ENCODE measurements around the gene PAPPA2. TPM values are rescaled to one million over a fixed set of nuclear protein-coding genes. Genes with fewer than 3 reads are reported as not detected.

The PAPPA2 gene
- total RNA-seq, 3 donors from 2014 or later = 1.2 to 3.9 (median 2.6) TPM

GRCh38 chr1:176531921-176532897 is 69.2 kb downstream of the PAPPA2 start:
- H3K27me3 ChIP-seq = no peaks in the 10 kb centered on the region
- H3K4me3 ChIP-seq = no peak overlapping the region
- intact Hi-C loops (cut with DNase I; ENCODE audit: low total_unique reads) = no loop called here
- no peaks in the 10 kb centered on the region for H3K36me3 ChIP-seq
- no peaks in the 10 kb centered on the region for H3K4me1 ChIP-seq
- no peak for DNase-seq (ENCODE audit: low spot score in 2 of 2)
- H3K9me3 ChIP-seq = no peaks in the 10 kb centered on the region
- TF ChIP-seq POLR2A (IDR thresholded peaks at IDR 0.05) (no peak), CTCF (IDR thresholded peaks at IDR 0.05) (no peak), POLR2AphosphoS5 (IDR thresholded peaks at IDR 0.05) (no peak)
- H3K27ac ChIP-seq = no peak overlapping the region

GRCh38 chr1:176533020-176533419 is 70.0 kb downstream of the PAPPA2 start:
- intact Hi-C loops (cut with DNase I; ENCODE audit: low total_unique reads) = no loop called here
- Histone ChIP-seq H3K36me3 (no peaks in the 10 kb centered on the region), H3K27ac (no peak overlapping the region), H3K27me3 (no peaks in the 10 kb centered on the region), H3K4me1 (no peaks in the 10 kb centered on the region), H3K9me3 (no peaks in the 10 kb centered on the region), H3K4me3 (no peak overlapping the region)
- DNase-seq (ENCODE audit: low spot score in 2 of 2) = no peak
- TF ChIP-seq POLR2AphosphoS5 (IDR thresholded peaks at IDR 0.05) = no peak
- no peak for TF ChIP-seq POLR2A (IDR thresholded peaks at IDR 0.05)

- intact Hi-C loops (cut with DNase I; ENCODE audit: low total_unique reads) = loop anchor here (5.0 kb wide), 1 partner anchor 1111 kb away; no protein-coding TSS in a partner anchor
- Histone ChIP-seq H3K4me3 (no peak overlapping the region), H3K27me3 (no peaks in the 10 kb centered on the region), H3K9me3 (no peaks in the 10 kb centered on the region), H3K4me1 (no peaks in the 10 kb centered on the region), H3K27ac (no peak overlapping the region), H3K36me3 (no peaks in the 10 kb centered on the region)
- no peak for DNase-seq (ENCODE audit: low spot score in 2 of 2)
- TF ChIP-seq POLR2AphosphoS5 (IDR thresholded peaks at IDR 0.05) = no peak
- TF ChIP-seq CTCF (IDR thresholded peaks at IDR 0.05) = no peak
- no peak for TF ChIP-seq POLR2A (IDR thresholded peaks at IDR 0.05)
Measured at GRCh38 chr1:176536588-176536987, 73.6 kb downstream of the PAPPA2 start.

GRCh38 chr1:176539018-176539417 is 76.0 kb downstream of the PAPPA2 start:
- Histone ChIP-seq H3K27me3 (no peaks in the 10 kb centered on the region), H3K9me3 (no peaks in the 10 kb centered on the region), H3K4me1 (no peaks in the 10 kb centered on the region), H3K36me3 (no peaks in the 10 kb centered on the region), H3K4me3 (no peak overlapping the region), H3K27ac (no peak overlapping the region)
- TF ChIP-seq POLR2AphosphoS5 (IDR thresholded peaks at IDR 0.05) (no peak), POLR2A (IDR thresholded peaks at IDR 0.05) (no peak)
- no peak for DNase-seq (ENCODE audit: low spot score in 2 of 2)
- intact Hi-C loops (cut with DNase I; ENCODE audit: low total_unique reads) = loop anchor here (5.0 kb wide), 1 partner anchor 1108 kb away; no protein-coding TSS in a partner anchor

GRCh38 chr1:176540428-176540827 is 77.5 kb downstream of the PAPPA2 start:
- H3K27ac ChIP-seq = no peak overlapping the region
- DNase-seq (ENCODE audit: low spot score in 2 of 2) = no peak
- no peak for TF ChIP-seq CTCF (IDR thresholded peaks at IDR 0.05)
- H3K27me3 ChIP-seq = no peaks in the 10 kb centered on the region
- H3K4me1 ChIP-seq = no peaks in the 10 kb centered on the region
- H3K9me3 ChIP-seq = no peaks in the 10 kb centered on the region
- no peaks in the 10 kb centered on the region for H3K36me3 ChIP-seq
- intact Hi-C loops (cut with DNase I; ENCODE audit: low total_unique reads) = no loop called here
- no peak overlapping the region for H3K4me3 ChIP-seq

GRCh38 chr1:176541663-176542062 is 78.7 kb downstream of the PAPPA2 start:
- no peaks in the 10 kb centered on the region for H3K4me1 ChIP-seq
- no peaks in the 10 kb centered on the region for H3K27me3 ChIP-seq
- intact Hi-C loops (cut with DNase I; ENCODE audit: low total_unique reads) = no loop called here
- no peak for DNase-seq (ENCODE audit: low spot score in 2 of 2)
- TF ChIP-seq POLR2AphosphoS5 (IDR thresholded peaks at IDR 0.05) (no peak), POLR2A (IDR thresholded peaks at IDR 0.05) (no peak), CTCF (IDR thresholded peaks at IDR 0.05) (no peak)
- no peak overlapping the region for H3K27ac ChIP-seq
- H3K4me3 ChIP-seq = no peak overlapping the region
- H3K9me3 ChIP-seq = no peaks in the 10 kb centered on the region
- no peaks in the 10 kb centered on the region for H3K36me3 ChIP-seq

All from breast epithelium (tissue), 4 donors.